Stimulated activated CD8-positive, alpha-beta memory T cell treated with anti-CD3 and anti-CD28 coated beads, Interleukin-7, amount 100 ng/mL, for 1 hour (primary cell): ENCODE results near the gene STOX1.
"Not testable (repeated sequence)": the region's sequence is repeated elsewhere in the genome, so short reads cannot be mapped to it uniquely, and the experiment has no call there.

ENCODE experiments used
- DNase-seq, 2 donors: peaks; one replicate each; pipeline ENCODE4 v3.0.0-alpha.2; 2020; ENCODE audit warnings: low read depth in 2 of 2

STOX1 gene

GRCh38 chr10:68828833-68829232 is 1.5 kb downstream of the STOX1 start:
- DNase-seq: no peak

- DNase-seq: no peak
Observed at GRCh38 chr10:68829521-68829920, 2.2 kb downstream of the STOX1 start.

GRCh38 chr10:68829952-68830351 is 2.6 kb downstream of the STOX1 start:
- DNase-seq: no peak

- DNase-seq: no peak
Observed at GRCh38 chr10:68831961-68832455, 4.7 kb downstream of the STOX1 start.

GRCh38 chr10:68832601-68833000 is 5.3 kb downstream of the STOX1 start:
- DNase-seq: no peak

GRCh38 chr10:68837626-68838322 is 10.4 kb downstream of the STOX1 start:
- DNase-seq: no peak

- not testable (repeated sequence) for DNase-seq
Observed at GRCh38 chr10:68840650-68841049, 13.3 kb downstream of the STOX1 start.

GRCh38 chr10:68848281-68848680 is 20.9 kb downstream of the STOX1 start:
- no peak for DNase-seq

- DNase-seq: no peak
Observed at GRCh38 chr10:68848806-68849205, 21.5 kb downstream of the STOX1 start.

GRCh38 chr10:68856352-68856751 is 29.0 kb downstream of the STOX1 start:
- no peak for DNase-seq

GRCh38 chr10:68857005-68857404 is 29.7 kb downstream of the STOX1 start:
- DNase-seq: no peak

- DNase-seq: no peak
Observed at GRCh38 chr10:68861253-68861652, 33.9 kb downstream of the STOX1 start.

GRCh38 chr10:68864611-68865010 is 37.3 kb downstream of the STOX1 start:
- no peak for DNase-seq

- not testable (repeated sequence) for DNase-seq
Observed at GRCh38 chr10:68868173-68868572, 40.8 kb downstream of the STOX1 start.

GRCh38 chr10:68869623-68870022 is 42.3 kb downstream of the STOX1 start:
- DNase-seq: no peak

GRCh38 chr10:68870061-68870460 is 42.7 kb downstream of the STOX1 start:
- no peak for DNase-seq

GRCh38 chr10:68870545-68871104 is 43.3 kb downstream of the STOX1 start:
- no peak for DNase-seq

- DNase-seq: no peak
Observed at GRCh38 chr10:68871105-68871711, 43.9 kb downstream of the STOX1 start.

- DNase-seq: no peak
Observed at GRCh38 chr10:68871731-68872342, 44.5 kb downstream of the STOX1 start.

GRCh38 chr10:68876246-68877138 is 49.2 kb downstream of the STOX1 start:
- DNase-seq: no peak

GRCh38 chr10:68877482-68878110 is 50.3 kb downstream of the STOX1 start:
- no peak for DNase-seq
